OCI-LY7 (cell line): ENCODE data around the gene KRT36. TPM values are rescaled to one million over a fixed set of nuclear protein-coding genes. Genes with fewer than 3 reads are reported as not detected.

Source experiments
- BruUV-seq: library from RNA; stranded (reverse); fragments of 400-500 nt; replicated peaks from 2 replicates; lab custom pipeline; 2021; lab: Mats Ljungman, UMichigan
- CTCF ChIA-PET: fragments of 300-600 bp; sonication (Branson Sonifier 250); formaldehyde crosslinking; loops from one replicate; lab custom pipeline; 2022; ENCODE audit warnings: antibody characterized with exemption; ENCODE audit not compliant: unreplicated experiment; lab: Charles Lee
- POLR2A ChIA-PET: fragments of 300-600 bp; sonication (Branson Sonifier 250); formaldehyde crosslinking; loops from one replicate; lab custom pipeline; 2022; ENCODE audit warnings: antibody characterized with exemption; lab: Charles Lee
- DNase-seq: peaks from one replicate; pipeline ENCODE4 v3.0.0-alpha.2; 2015; ENCODE audit warnings: low spot score
- H2AFZ ChIP-seq: fragments of 200-600 bp; sonication (generic), shearing (Covaris generic); 2 replicates; pipeline ENCODE4 v1.6.1; 2014; ENCODE audit warnings: mild to moderate bottlenecking, antibody characterized with exemption, low read length, moderate library complexity
- H3K27ac ChIP-seq: fragments of 200-600 bp; sonication (generic); 2 replicates; pipeline ENCODE4 v1.5.1; 2014; ENCODE audit warnings: mixed run types, low read depth, mild to moderate bottlenecking, moderate library complexity, low read length, inconsistent platforms; ENCODE audit not compliant: poor library complexity, severe bottlenecking
- H3K36me3 ChIP-seq: fragments of 200-600 bp; sonication (generic); 2 replicates; pipeline ENCODE4 v1.6.1; 2014; ENCODE audit warnings: mild to moderate bottlenecking, antibody characterized with exemption, low read length, moderate library complexity, mixed read lengths; ENCODE audit not compliant: insufficient read depth
- H3K4me1 ChIP-seq: fragments of 200-600 bp; sonication (generic); 2 replicates; pipeline ENCODE4 v1.5.1; 2014; ENCODE audit warnings: mild to moderate bottlenecking, low read length; ENCODE audit not compliant: insufficient read depth, poor library complexity, severe bottlenecking
- H3K4me2 ChIP-seq: fragments of 200-600 bp; sonication (generic); 2 replicates; pipeline ENCODE4 v1.6.1; 2014; ENCODE audit warnings: mild to moderate bottlenecking, low read length
- H3K4me3 ChIP-seq: fragments of 200-600 bp; sonication (generic); 2 replicates; pipeline ENCODE4 v1.5.1; 2014; ENCODE audit warnings: mild to moderate bottlenecking, low read depth, low read length; ENCODE audit not compliant: poor library complexity, severe bottlenecking
- H3K79me2 ChIP-seq: fragments of 200-600 bp; sonication (generic); 2 replicates; pipeline ENCODE4 v1.6.1; 2016; ENCODE audit warnings: low read depth, mild to moderate bottlenecking, low read length, moderate library complexity, mixed read lengths; ENCODE audit not compliant: insufficient read depth
- H3K9me2 ChIP-seq: fragments of 200-600 bp; sonication (generic); 2 replicates; pipeline ENCODE4 v1.6.1; 2016; ENCODE audit warnings: mild to moderate bottlenecking, low read length, mixed read lengths; ENCODE audit not compliant: insufficient read depth
- H3K9me3 ChIP-seq: fragments of 200-600 bp; sonication (generic); 2 replicates; pipeline ENCODE4 v1.6.1; 2014; ENCODE audit warnings: mild to moderate bottlenecking, mixed run types, low read length, mixed read lengths
- H4K20me1 ChIP-seq: fragments of 200-600 bp; sonication (generic); 2 replicates; pipeline ENCODE4 v1.6.1; 2014; ENCODE audit warnings: mild to moderate bottlenecking, antibody characterized with exemption, low read length, moderate library complexity, mixed read lengths; ENCODE audit not compliant: insufficient read depth
- EZH2phosphoT487 ChIP-seq: fragments of 200-600 bp; sonication (generic); IDR thresholded peaks from 2 replicates; pipeline ENCODE4 v1.6.1; 2018; ENCODE audit warnings: low read depth, borderline replicate concordance, mild to moderate bottlenecking, mixed run types, antibody characterized with exemption, low read length, moderate library complexity, mixed read lengths
- intact Hi-C: fragments of 100-400 bp; cut with micrococcal nuclease; formaldehyde crosslinking; loops from one replicate; pipeline ENCODE4 v1.10.0; 2022; ENCODE audit not compliant: unreplicated experiment
- total RNA-seq, 2 experiments: library from RNA; depleted of rRNA in 1 of 2; stranded (reverse); fragments of >200 nt in 1 of 2; shearing (Covaris generic) in 1 of 2; gene quantifications; 2 replicates each; pipeline ENCODE4 v1.2.3, GENCODE V29; 2014 to 2022
- TF ChIP-seq, protein P1 (sequence below): fragments of 200-600 bp; sonication (generic); conservative IDR thresholded peaks from 2 replicates; pipeline ENCODE4 v1.5.1; 2014; ENCODE audit warnings: mild to moderate bottlenecking, antibody characterized with exemption, low read length, moderate library complexity, mixed read lengths

KRT36 gene
- total RNA-seq, 2 experiments from 2014 or later = not detected

DNA sequence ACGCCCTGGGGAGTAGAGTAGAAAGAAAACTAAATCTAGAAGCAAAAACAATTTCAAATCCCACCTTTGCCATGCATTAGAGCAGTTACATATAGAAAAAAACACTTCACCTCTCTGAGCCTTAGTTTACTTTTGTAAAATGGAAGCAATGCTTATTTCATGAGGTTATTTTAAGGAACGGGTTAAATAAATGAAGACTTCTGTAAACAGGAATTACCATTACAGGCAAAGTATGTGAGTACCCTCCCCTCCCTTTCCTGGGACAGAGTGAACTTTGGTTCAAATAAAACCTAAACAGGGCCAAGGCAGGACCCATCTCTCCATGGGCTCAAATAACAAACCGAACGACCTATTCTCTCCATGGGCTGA, 33.5 kb upstream of the KRT36 start:
- no peaks in the 10 kb centered on the region for H3K9me3 ChIP-seq
- no peaks in the 10 kb centered on the region for H3K9me2 ChIP-seq
- DNase-seq = no peak
- H4K20me1 ChIP-seq = no peaks in the 10 kb centered on the region
- H3K4me3 ChIP-seq = no peak overlapping the region
- POLR2A ChIA-PET = no interaction called here
- no peak overlapping the region for H3K27ac ChIP-seq
- H2AFZ ChIP-seq = no peak overlapping the region
- CTCF ChIA-PET = no interaction called here
- H3K36me3 ChIP-seq = no peaks in the 10 kb centered on the region
- BruUV-seq = no TSS peak
- TF ChIP-seq, protein P1, sequence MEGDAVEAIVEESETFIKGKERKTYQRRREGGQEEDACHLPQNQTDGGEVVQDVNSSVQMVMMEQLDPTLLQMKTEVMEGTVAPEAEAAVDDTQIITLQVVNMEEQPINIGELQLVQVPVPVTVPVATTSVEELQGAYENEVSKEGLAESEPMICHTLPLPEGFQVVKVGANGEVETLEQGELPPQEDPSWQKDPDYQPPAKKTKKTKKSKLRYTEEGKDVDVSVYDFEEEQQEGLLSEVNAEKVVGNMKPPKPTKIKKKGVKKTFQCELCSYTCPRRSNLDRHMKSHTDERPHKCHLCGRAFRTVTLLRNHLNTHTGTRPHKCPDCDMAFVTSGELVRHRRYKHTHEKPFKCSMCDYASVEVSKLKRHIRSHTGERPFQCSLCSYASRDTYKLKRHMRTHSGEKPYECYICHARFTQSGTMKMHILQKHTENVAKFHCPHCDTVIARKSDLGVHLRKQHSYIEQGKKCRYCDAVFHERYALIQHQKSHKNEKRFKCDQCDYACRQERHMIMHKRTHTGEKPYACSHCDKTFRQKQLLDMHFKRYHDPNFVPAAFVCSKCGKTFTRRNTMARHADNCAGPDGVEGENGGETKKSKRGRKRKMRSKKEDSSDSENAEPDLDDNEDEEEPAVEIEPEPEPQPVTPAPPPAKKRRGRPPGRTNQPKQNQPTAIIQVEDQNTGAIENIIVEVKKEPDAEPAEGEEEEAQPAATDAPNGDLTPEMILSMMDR = no peak
- no peak for TF ChIP-seq EZH2phosphoT487
- no peak overlapping the region for H3K4me2 ChIP-seq
- H3K79me2 ChIP-seq = no peaks in the 10 kb centered on the region
- intact Hi-C loops = no loop called here
- H3K4me1 ChIP-seq = no peaks in the 10 kb centered on the region

DNA sequence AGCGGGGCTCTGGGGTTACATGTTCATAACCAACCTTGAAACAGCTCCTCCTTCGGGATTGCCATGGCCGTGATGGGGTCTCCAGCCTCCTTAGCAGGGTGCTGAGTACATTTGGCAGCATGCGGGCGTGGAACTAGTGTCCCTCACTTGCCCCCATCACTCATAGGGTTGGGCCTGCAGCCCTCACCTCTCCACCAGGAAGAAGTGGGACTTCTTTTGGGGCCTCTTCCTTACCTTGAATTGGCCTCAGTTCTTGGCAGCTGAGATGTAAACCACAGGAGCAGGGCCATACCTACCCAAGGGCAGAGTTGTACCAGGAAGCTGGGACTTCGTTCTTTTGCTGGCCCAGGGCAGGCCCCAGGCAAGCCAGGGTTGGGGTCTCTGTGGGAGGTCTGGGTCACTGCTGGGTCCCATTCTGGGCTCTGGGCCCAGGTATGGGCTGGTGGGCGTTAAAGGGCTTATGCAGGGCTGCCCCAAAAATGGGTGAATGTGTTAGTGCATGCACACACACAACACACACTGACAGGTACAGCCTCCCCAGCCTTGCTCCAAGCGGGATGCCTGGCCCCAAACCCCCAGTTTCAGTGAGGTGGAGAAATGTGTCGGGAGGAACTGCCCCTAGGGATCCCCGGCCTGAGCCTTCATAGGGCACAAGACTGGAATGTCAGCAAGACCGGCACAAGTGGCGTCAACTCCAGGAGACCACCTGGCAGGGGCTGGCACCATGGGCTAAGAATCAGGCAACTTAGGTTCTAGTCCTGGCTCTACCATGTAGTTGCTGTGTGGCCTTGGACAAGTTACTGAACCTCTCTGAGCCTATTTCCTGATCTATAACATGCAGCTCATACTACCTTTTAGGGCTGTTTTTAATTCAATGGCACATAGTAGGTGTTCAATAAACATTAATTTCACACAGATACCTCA, 32.9 kb upstream of the KRT36 start:
- no peaks in the 10 kb centered on the region for H4K20me1 ChIP-seq
- H3K4me1 ChIP-seq = no peaks in the 10 kb centered on the region
- no peaks in the 10 kb centered on the region for H3K79me2 ChIP-seq
- no peaks in the 10 kb centered on the region for H3K36me3 ChIP-seq
- H3K9me2 ChIP-seq = no peaks in the 10 kb centered on the region
- no peaks in the 10 kb centered on the region for H3K9me3 ChIP-seq
- no peak overlapping the region for H3K4me2 ChIP-seq
- no peak overlapping the region for H2AFZ ChIP-seq
- POLR2A ChIA-PET = no interaction called here
- CTCF ChIA-PET = no interaction called here
- BruUV-seq = no TSS peak
- no peak for DNase-seq
- no peak overlapping the region for H3K27ac ChIP-seq
- TF ChIP-seq, protein P1 = no peak
- no peak for TF ChIP-seq EZH2phosphoT487
- intact Hi-C loops = no loop called here
- no peak overlapping the region for H3K4me3 ChIP-seq
